DND-41 (cell line): ENCODE measurements around the gene NT5M.

ENCODE experiments used
- ATAC-seq: fragments of 200-7000 bp; cut with Tn5 transposase; 3 replicates; pipeline ENCODE4 v1.9.1; 2021; ENCODE audit warnings: low read depth; ENCODE audit not compliant: insufficient read depth
- DNase-seq: peaks from one replicate; pipeline ENCODE4 v3.0.0-alpha.2; 2020
- H2AFZ ChIP-seq: 2 replicates; pipeline ENCODE4 v1.6.0; 2012; ENCODE audit warnings: low read depth, low read length
- H3K27ac ChIP-seq: 2 replicates; pipeline ENCODE4 v1.5.1; 2012; ENCODE audit warnings: low read length, inconsistent platforms
- H3K27me3 ChIP-seq: fragments of 200-600 bp; sonication (generic); 2 replicates; pipeline ENCODE4 v1.6.0; 2012; ENCODE audit warnings: low read length, mild to moderate bottlenecking, inconsistent platforms; ENCODE audit not compliant: insufficient read depth, poor library complexity
- H3K36me3 ChIP-seq: 2 replicates; pipeline ENCODE4 v1.5.1; 2012; ENCODE audit warnings: low read length, inconsistent platforms; ENCODE audit not compliant: insufficient read depth
- H3K4me1 ChIP-seq: 2 replicates; pipeline ENCODE4 v1.5.1; 2012; ENCODE audit warnings: mild to moderate bottlenecking, low read length; ENCODE audit not compliant: insufficient read depth
- H3K4me2 ChIP-seq: 2 replicates; pipeline ENCODE4 v1.6.0; 2012; ENCODE audit warnings: mild to moderate bottlenecking, moderate library complexity, low read length, inconsistent platforms; ENCODE audit not compliant: insufficient read depth
- H3K4me3 ChIP-seq, 2 experiments: fragments of 200-600 bp in 1 of 2; shearing (Covaris generic) in 1 of 2; 2 replicates each; pipeline ENCODE4 v1.5.1; 2012 to 2016; ENCODE audit warnings: inconsistent platforms in 2 of 2, low read length in 2 of 2, mild to moderate bottlenecking in 2 of 2, low read depth in 1 of 2, moderate library complexity in 1 of 2
- H3K79me2 ChIP-seq: 2 replicates; pipeline ENCODE4 v1.6.0; 2012; ENCODE audit warnings: low read length, inconsistent platforms; ENCODE audit not compliant: insufficient read depth
- H3K9ac ChIP-seq: 2 replicates; pipeline ENCODE4 v1.6.0; 2012; ENCODE audit warnings: low read depth, mild to moderate bottlenecking, inconsistent platforms, low read length, moderate library complexity
- H3K9me3 ChIP-seq: 2 replicates; pipeline ENCODE4 v1.5.1; 2012; ENCODE audit warnings: low read length, moderate library complexity, mild to moderate bottlenecking, inconsistent platforms; ENCODE audit not compliant: insufficient read depth, severe bottlenecking
- H4K20me1 ChIP-seq: 2 replicates; pipeline ENCODE4 v1.6.0; 2012; ENCODE audit warnings: low read length; ENCODE audit not compliant: insufficient read depth
- CTCF ChIP-seq: IDR thresholded peaks from 2 replicates; pipeline ENCODE4 v1.5.1; 2012; ENCODE audit warnings: borderline replicate concordance, low read length, moderate library complexity, mild to moderate bottlenecking; ENCODE audit not compliant: poor library complexity, severe bottlenecking; ENCODE audit errors: extremely low read depth
- EZH2 ChIP-seq: IDR thresholded peaks from 3 replicates; pipeline ENCODE4 v1.6.1; 2012; ENCODE audit warnings: borderline replicate concordance, low read depth, mild to moderate bottlenecking, moderate library complexity, low read length, inconsistent platforms; ENCODE audit not compliant: severe bottlenecking

NT5M gene

GRCh38 chr17:17256316-17256715 is 46.9 kb upstream of the NT5M start:
- H3K4me2 ChIP-seq, result no peak overlapping the region
- no peak overlapping the region for H3K27ac ChIP-seq
- peaks cover 2% of the 10 kb centered on the region; the same call in 1 of the 2 replicates for H4K20me1 ChIP-seq
- no peaks in the 10 kb centered on the region for H3K4me1 ChIP-seq
- H2AFZ ChIP-seq, result no peak overlapping the region
- H3K4me3 ChIP-seq, result no peak overlapping the region
- H3K9ac ChIP-seq, result no peak overlapping the region
- DNase-seq, result no peak
- peaks cover 91% of the 10 kb centered on the region for H3K36me3 ChIP-seq
- ATAC-seq, result no peak
- TF ChIP-seq EZH2, result no peak
- TF ChIP-seq CTCF, result no peak
- peaks cover 8% of the 10 kb centered on the region; the same call in 1 of the 2 replicates for H3K79me2 ChIP-seq
- H3K9me3 ChIP-seq, result no peaks in the 10 kb centered on the region
- H3K27me3 ChIP-seq, result no peaks in the 10 kb centered on the region

- TF ChIP-seq CTCF (no peak), EZH2 (no peak)
- peaks cover 8% of the 10 kb centered on the region; the same call in 1 of the 2 replicates for H3K79me2 ChIP-seq
- H3K36me3 ChIP-seq, result peaks cover 90% of the 10 kb centered on the region
- H4K20me1 ChIP-seq, result peaks cover 2% of the 10 kb centered on the region; the same call in 1 of the 2 replicates
- DNase-seq (no peak), ATAC-seq (no peak)
- H3K4me1 ChIP-seq, result no peaks in the 10 kb centered on the region
- no peak overlapping the region for H2AFZ ChIP-seq
- no peak overlapping the region for H3K4me2 ChIP-seq
- H3K27me3 ChIP-seq, result no peaks in the 10 kb centered on the region
- no peaks in the 10 kb centered on the region for H3K9me3 ChIP-seq
- H3K27ac ChIP-seq, result no peak overlapping the region
- no peak overlapping the region for H3K9ac ChIP-seq
- no peak overlapping the region for H3K4me3 ChIP-seq
Observed at GRCh38 chr17:17258011-17258410, 45.2 kb upstream of the NT5M start.

GRCh38 chr17:17258998-17259397 is 44.2 kb upstream of the NT5M start:
- no peaks in the 10 kb centered on the region for H3K27me3 ChIP-seq
- peaks cover 8% of the 10 kb centered on the region; the same call in 1 of the 2 replicates for H3K79me2 ChIP-seq
- H3K4me1 ChIP-seq, result no peaks in the 10 kb centered on the region
- H3K9ac ChIP-seq, result no peak overlapping the region
- DNase-seq (no peak), ATAC-seq (no peak)
- no peaks in the 10 kb centered on the region for H3K9me3 ChIP-seq
- no peak overlapping the region for H3K4me2 ChIP-seq
- H4K20me1 ChIP-seq, result peaks cover 2% of the 10 kb centered on the region; the same call in 1 of the 2 replicates
- H2AFZ ChIP-seq, result no peak overlapping the region
- no peak overlapping the region for H3K4me3 ChIP-seq
- TF ChIP-seq CTCF (no peak), EZH2 (no peak)
- no peak overlapping the region for H3K27ac ChIP-seq
- peaks cover 85% of the 10 kb centered on the region for H3K36me3 ChIP-seq
